GM21367 (cell line): Measurements from ENCODE around the gene MYO18B.

Source experiments
- ATAC-seq: cut with Tn5 transposase; IDR thresholded peaks from one replicate; pipeline ENCODE4 v1.9.1; 2021; ENCODE audit not compliant: unreplicated experiment

MYO18B gene

GRCh38 chr22:25748140-25748539 lies 6.2 kb downstream of the MYO18B start:
- no peak for ATAC-seq

- no peak for ATAC-seq
Observed at GRCh38 chr22:25748704-25749103, 6.7 kb downstream of the MYO18B start.

- no peak for ATAC-seq
Observed at GRCh38 chr22:25749420-25750169, 7.6 kb downstream of the MYO18B start.

- ATAC-seq = no peak
Observed at GRCh38 chr22:25750569-25751173, 8.7 kb downstream of the MYO18B start.

- no peak for ATAC-seq
Observed at GRCh38 chr22:25751174-25751581, 9.2 kb downstream of the MYO18B start.

- ATAC-seq = no peak
Observed at GRCh38 chr22:25752615-25753214, 10.7 kb downstream of the MYO18B start.

- no peak for ATAC-seq
Observed at GRCh38 chr22:25753252-25753651, 11.3 kb downstream of the MYO18B start.

- no peak for ATAC-seq
Observed at GRCh38 chr22:25754527-25755202, 12.7 kb downstream of the MYO18B start.

- ATAC-seq = no peak
Observed at GRCh38 chr22:25757686-25758085, 15.7 kb downstream of the MYO18B start.

GRCh38 chr22:25758316-25758715 lies 16.3 kb downstream of the MYO18B start:
- no peak for ATAC-seq

- ATAC-seq = no peak
Observed at GRCh38 chr22:25759825-25760231, 17.8 kb downstream of the MYO18B start.

- ATAC-seq = no peak
Observed at GRCh38 chr22:25760294-25760693, 18.3 kb downstream of the MYO18B start.

- ATAC-seq = no peak
Observed at GRCh38 chr22:25760848-25761595, 19.0 kb downstream of the MYO18B start.

GRCh38 chr22:25762147-25762546 lies 20.2 kb downstream of the MYO18B start:
- ATAC-seq = no peak

GRCh38 chr22:25763239-25763777 lies 21.3 kb downstream of the MYO18B start:
- ATAC-seq = no peak

GRCh38 chr22:25764270-25765015 lies 22.5 kb downstream of the MYO18B start:
- ATAC-seq = no peak

- ATAC-seq = no peak
Observed at GRCh38 chr22:25765016-25765367, 23.0 kb downstream of the MYO18B start.

GRCh38 chr22:25765801-25766200 lies 23.8 kb downstream of the MYO18B start:
- ATAC-seq = no peak

GRCh38 chr22:25766418-25766817 lies 24.4 kb downstream of the MYO18B start:
- ATAC-seq = no peak

- no peak for ATAC-seq
Observed at GRCh38 chr22:25770333-25770732, 28.3 kb downstream of the MYO18B start.
